OCI-LY3 (cell line): ENCODE results near the gene VEZT.

Experiments used
- CTCF ChIP-seq: fragments of 200-600, 300-600 bp; sonication (generic); IDR thresholded peaks from 2 replicates; pipeline ENCODE4 v1.5.1; 2014; ENCODE audit warnings: antibody characterized with exemption, low read length, low read depth
- EZH2phosphoT487 ChIP-seq: fragments of 200-600 bp; shearing (Covaris generic); IDR thresholded peaks from 2 replicates; pipeline ENCODE4 v1.6.1; 2018; ENCODE audit warnings: antibody characterized with exemption, mixed run types, low read depth

- TF ChIP-seq CTCF, result no peak
- no peak for TF ChIP-seq EZH2phosphoT487
Observed at GRCh38 chr12:95215949-95216348, 1.7 kb upstream of the VEZT start.
